T47D (cell line): ENCODE measurements around the gene SPRTN.

ENCODE experiments used
- DNase-seq, 2 experiments: peaks; one replicate each; pipeline versions ENCODE4 v3.0.0 to v3.0.0-alpha.2; 2011 to 2012; ENCODE audit warnings: low read depth in 1 of 2, low spot score in 1 of 2
- JUND ChIP-seq: IDR thresholded peaks from 2 replicates; pipeline ENCODE4 v1.6.1; 2012; ENCODE audit warnings: low read depth
- in situ Hi-C: cut with HindIII; loops from 2 replicates; pipeline ENCODE4 v1.10.0; 2016; ENCODE audit warnings: low sequenced_read_pairs, low pct_unique_long_range_greater_than_20kb

The SPRTN gene

DNA sequence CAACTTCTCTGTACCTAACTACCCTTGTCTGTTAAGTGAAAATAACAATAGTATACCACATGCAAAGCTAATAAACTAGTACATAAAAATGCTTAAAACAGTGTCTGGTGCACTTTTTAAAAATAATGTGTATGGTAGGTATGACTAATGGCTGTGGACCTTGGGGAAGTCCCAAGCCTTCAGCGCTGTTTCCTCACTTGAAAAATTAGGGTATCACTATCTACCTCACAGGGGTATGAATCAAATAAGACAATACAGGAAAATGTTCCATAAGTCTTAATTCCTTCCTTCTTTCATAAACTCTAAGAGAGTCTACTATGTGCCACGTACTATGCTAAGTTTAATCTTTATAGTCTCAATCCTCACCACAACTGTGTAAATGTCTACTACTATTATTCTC, 52.0 kb downstream of the SPRTN start:
- no peak for DNase-seq
- in situ Hi-C loops: no loop called here
- no peak for TF ChIP-seq JUND

DNA sequence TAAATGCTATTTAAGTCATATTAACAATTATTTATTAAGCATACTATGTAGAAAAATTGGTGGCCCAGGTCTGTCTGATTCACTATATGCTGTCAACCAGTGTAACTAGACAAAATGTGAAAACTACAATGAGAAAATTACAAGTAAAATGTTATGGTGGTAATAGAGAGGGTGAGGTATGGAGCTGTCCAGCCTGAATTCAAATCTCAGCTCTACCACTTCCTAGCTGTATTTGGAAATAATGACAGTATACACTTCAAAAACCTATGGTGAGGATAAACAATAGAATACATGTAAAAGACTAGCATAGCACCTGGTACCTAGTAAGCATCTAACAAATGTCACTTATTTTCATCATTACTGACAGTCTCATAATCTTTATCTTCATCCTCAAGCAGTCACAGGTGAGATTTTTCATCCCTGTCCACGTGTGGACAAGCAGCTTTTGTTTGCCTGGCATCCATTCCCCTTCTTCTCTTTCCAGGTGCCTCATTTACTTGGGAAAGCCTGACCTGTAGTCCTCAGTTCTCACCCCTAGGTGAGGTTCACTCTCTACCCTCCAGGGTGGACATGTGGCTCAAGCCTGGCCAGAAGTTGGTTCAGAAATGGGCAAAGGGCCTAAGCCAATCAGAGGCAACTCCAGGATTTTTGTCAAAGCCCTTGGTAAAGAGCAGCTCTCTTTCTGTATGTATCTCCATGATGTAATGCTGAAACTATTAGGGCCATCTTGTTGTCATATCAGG, 54.5 kb downstream of the SPRTN start:
- TF ChIP-seq JUND: no peak
- DNase-seq: no peak
- in situ Hi-C loops: no loop called here

GRCh38 chr1:231393668-231394067, 55.6 kb downstream of the SPRTN start:
- no peak for TF ChIP-seq JUND
- no peak for DNase-seq

DNA sequence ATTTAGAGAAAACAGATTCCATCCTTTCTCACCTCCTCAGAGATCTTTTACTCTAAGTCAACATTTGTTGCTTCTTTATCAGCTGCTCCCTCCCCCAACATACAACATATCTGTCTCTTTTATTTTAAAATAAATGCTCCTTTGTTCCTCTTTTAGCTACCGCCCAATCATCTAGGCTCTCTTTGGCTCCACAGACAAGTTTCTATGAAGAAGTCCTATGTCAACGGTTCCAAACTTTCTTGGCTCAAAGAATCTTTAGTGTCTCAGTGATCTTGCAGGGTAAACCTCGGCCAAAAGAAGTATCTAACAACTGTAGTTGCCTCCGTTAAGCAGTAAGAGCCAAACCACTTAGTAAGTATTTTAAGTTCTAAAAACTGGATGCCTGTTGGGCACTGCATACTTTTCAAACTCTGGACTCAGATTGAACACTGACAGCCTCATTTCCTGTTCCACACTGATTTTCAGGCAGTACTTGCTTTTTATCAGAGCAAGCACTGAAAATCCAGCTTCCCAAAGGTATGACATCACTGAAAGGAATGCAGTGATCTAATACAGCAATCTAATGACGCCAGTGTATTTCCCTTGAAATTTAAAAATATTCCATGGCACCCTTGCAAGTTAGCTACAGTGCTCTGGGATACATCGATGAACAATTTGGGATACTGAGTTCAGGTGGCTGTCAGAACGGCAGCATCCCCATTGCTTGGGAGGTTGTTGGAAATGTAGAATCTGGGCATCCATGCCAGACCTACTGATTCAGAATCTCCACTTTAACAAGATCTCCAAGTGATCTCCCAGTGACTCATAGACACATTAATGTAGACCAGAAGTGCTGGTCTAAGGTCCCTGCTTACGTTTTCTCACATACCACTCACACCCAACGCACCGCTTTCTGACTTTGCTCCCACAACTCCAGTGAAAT, 57.2 kb downstream of the SPRTN start:
- no peak for DNase-seq
- no peak for TF ChIP-seq JUND
- in situ Hi-C loops: no loop called here

More at GRCh38 chr1:231393668-231394067, 55.6 kb downstream of the SPRTN start:
- in situ Hi-C loops: no loop called here

DNA sequence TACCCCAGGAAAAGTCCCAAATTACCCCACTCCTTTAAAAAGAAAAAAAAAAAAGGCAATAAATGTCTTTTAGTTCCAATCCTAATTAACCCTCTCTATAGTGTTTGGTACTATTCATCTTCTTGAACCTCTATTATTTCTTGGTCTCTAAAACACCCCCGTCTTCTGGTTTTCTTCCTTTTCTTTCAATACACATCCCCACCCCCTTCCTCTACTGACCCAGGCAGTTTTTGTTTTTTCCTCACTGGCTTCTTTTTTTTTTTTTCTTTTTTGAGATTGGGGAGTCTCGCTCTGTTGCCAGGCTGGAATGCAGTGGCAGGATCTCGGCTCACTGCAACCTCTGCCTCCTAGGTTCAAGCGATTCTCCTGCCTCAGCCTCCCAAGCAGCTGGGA, 57.9 kb downstream of the SPRTN start:
- in situ Hi-C loops: no loop called here
- DNase-seq: no peak
- TF ChIP-seq JUND: no peak

GRCh38 chr1:231396643-231397042, 58.5 kb downstream of the SPRTN start:
- no peak for TF ChIP-seq JUND
- DNase-seq: no peak
- in situ Hi-C loops: no loop called here

GRCh38 chr1:231397886-231398671, 60.0 kb downstream of the SPRTN start:
- in situ Hi-C loops: no loop called here
- TF ChIP-seq JUND: no peak
- no peak for DNase-seq

DNA sequence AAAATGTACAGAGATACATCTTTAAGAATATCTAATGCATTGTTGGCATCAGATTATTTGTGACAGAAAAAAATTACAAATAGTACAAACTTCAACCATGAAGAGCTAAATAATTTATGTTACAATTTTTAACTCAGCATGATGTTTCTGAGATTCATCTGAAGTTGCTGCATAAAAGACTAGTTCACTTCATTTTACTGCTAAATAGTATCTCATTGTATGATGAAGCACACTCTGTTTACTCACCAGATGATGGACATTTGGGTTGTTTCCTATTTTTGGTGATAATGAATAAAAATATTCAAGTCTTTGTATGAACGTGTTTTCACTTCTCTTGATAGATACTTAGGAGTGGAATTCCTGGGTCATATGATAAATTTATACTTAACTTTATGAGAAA, 63.4 kb downstream of the SPRTN start:
- in situ Hi-C loops: no loop called here
- DNase-seq: no peak
- no peak for TF ChIP-seq JUND

DNA sequence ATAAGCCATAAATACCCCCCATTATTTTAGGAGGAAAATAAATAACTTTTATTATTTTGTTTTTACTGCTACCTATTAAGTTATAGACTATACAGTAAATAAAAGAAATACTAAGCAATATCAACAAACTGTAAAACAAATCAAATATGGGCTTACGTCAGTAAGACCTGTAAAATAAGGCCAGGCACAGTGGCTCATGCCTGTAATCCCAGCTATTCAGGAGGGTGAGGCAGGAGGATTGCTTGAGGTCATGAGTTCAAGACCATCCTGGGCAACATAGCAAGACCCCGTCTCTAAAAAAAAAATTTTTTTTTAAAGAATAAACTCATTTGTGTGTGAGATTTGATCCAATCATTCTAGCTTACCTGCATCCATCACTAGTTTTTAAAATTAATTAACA, 66.2 kb downstream of the SPRTN start:
- in situ Hi-C loops: no loop called here
- no peak for TF ChIP-seq JUND

More for the DNA sequence above, 66.2 kb downstream of the SPRTN start:
- DNase-seq: no peak
